ENCODE measurements around the gene DNAAF3. TPM values are rescaled to one million over a fixed set of nuclear protein-coding genes. Genes with fewer than 3 reads are reported as not detected.
A peak's percentile ranks its signal among the peaks of the same experiment; 100 is the strongest.

The DNAAF3 gene
- total RNA-seq, 2 donors from 2014 or later, result 0.55 to 16.1 TPM

DNA sequence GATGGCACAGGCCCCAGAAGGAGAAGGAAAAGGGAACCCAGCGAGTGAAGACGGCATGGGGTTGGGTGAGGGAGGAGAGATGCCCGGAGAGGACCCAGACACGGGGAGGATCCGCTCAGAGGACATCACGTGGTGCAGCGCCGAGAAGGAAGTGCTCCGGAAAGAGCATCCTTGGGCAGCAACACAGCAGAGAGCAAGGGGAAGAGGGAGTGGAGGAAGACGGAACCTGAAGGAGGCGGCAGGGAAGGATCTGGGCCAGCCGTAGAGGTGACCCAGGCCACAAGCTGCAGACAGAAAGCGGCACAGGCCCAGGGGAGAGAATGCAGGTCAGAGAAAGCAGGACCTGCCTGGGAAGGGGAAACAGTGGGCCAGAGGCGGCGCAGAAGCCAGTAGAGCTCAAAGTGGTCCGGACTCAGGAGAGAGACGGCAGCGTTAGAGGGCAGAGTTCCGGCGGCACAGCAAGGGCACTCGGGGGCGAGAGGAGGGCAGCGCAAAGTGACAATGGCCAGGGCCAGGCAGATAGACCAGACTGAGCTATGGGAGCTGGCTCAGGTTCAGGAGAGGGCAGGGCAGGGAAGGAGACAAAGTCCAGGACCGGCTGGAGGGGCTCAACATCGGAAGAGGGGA, 50.1 kb downstream of the DNAAF3 start:
- H3K9me3 ChIP-seq, result no peaks in the 10 kb centered on the region
- peak; percentile 69 for TF ChIP-seq POLR2AphosphoS5 (IDR thresholded peaks at IDR 0.05)
- TF ChIP-seq, protein P1, sequence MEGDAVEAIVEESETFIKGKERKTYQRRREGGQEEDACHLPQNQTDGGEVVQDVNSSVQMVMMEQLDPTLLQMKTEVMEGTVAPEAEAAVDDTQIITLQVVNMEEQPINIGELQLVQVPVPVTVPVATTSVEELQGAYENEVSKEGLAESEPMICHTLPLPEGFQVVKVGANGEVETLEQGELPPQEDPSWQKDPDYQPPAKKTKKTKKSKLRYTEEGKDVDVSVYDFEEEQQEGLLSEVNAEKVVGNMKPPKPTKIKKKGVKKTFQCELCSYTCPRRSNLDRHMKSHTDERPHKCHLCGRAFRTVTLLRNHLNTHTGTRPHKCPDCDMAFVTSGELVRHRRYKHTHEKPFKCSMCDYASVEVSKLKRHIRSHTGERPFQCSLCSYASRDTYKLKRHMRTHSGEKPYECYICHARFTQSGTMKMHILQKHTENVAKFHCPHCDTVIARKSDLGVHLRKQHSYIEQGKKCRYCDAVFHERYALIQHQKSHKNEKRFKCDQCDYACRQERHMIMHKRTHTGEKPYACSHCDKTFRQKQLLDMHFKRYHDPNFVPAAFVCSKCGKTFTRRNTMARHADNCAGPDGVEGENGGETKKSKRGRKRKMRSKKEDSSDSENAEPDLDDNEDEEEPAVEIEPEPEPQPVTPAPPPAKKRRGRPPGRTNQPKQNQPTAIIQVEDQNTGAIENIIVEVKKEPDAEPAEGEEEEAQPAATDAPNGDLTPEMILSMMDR (IDR thresholded peaks at IDR 0.05), result no peak
- no peak for TF ChIP-seq POLR2A (IDR thresholded peaks at IDR 0.05)
- under 1% methylated on average over 25 of the region's 25 CpGs for WGBS
- peaks cover 13% of the 10 kb centered on the region for H3K4me1 ChIP-seq (replicated peaks)
- DNase-seq (ENCODE audit: low spot score), result peak; percentile 40
- intact Hi-C loops (cut with DNase I), result loop anchor here (5.0 to 10.0 kb wide), 3 partner anchors 291 to 538 kb away; partner anchors contain the start of genes U2AF2, UBE2S, ZNF524 and ZNF865
- H3K36me3 ChIP-seq, result no peaks in the 10 kb centered on the region
- peak overlapping the region; percentile 61 to 69 for H3K4me3 ChIP-seq
- peak overlapping the region; percentile 72 to 78 for H3K27ac ChIP-seq
- H3K27me3 ChIP-seq (replicated peaks; ENCODE audit: insufficient read depth), result no peaks in the 10 kb centered on the region

DNA sequence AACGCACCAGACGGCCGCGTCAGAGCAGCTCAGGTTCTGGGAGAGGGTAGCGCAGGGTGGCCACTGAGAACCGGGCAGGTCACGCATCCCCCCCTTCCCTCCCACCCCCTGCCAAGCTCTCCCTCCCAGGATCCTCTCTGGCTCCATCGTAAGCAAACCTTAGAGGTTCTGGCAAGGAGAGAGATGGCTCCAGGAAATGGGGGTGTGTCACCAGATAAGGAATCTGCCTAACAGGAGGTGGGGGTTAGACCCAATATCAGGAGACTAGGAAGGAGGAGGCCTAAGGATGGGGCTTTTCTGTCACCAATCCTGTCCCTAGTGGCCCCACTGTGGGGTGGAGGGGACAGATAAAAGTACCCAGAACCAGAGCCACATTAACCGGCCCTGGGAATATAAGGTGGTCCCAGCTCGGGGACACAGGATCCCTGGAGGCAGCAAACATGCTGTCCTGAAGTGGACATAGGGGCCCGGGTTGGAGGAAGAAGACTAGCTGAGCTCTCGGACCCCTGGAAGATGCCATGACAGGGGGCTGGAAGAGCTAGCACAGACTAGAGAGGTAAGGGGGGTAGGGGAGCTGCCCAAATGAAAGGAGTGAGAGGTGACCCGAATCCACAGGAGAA, 50.9 kb downstream of the DNAAF3 start:
- DNase-seq (ENCODE audit: low spot score), result no peak
- peak overlapping the region; percentile 72 to 78 for H3K27ac ChIP-seq
- peak overlapping the region; percentile 61 to 69 for H3K4me3 ChIP-seq
- WGBS, result 63% methylated on average over 13 of the region's 13 CpGs
- TF ChIP-seq POLR2AphosphoS5 (IDR thresholded peaks at IDR 0.05) (no peak), POLR2A (IDR thresholded peaks at IDR 0.05) (no peak)
- TF ChIP-seq, protein P1 (IDR thresholded peaks at IDR 0.05), result no peak
- H3K9me3 ChIP-seq, result no peaks in the 10 kb centered on the region
- no peaks in the 10 kb centered on the region for H3K27me3 ChIP-seq (replicated peaks; ENCODE audit: insufficient read depth)
- intact Hi-C loops (cut with DNase I), result loop anchor here (5.0 to 10.0 kb wide), 3 partner anchors 292 to 539 kb away; partner anchors contain the start of genes U2AF2, UBE2S, ZNF524 and ZNF865
- peaks cover 13% of the 10 kb centered on the region for H3K4me1 ChIP-seq (replicated peaks)
- no peaks in the 10 kb centered on the region for H3K36me3 ChIP-seq

DNA sequence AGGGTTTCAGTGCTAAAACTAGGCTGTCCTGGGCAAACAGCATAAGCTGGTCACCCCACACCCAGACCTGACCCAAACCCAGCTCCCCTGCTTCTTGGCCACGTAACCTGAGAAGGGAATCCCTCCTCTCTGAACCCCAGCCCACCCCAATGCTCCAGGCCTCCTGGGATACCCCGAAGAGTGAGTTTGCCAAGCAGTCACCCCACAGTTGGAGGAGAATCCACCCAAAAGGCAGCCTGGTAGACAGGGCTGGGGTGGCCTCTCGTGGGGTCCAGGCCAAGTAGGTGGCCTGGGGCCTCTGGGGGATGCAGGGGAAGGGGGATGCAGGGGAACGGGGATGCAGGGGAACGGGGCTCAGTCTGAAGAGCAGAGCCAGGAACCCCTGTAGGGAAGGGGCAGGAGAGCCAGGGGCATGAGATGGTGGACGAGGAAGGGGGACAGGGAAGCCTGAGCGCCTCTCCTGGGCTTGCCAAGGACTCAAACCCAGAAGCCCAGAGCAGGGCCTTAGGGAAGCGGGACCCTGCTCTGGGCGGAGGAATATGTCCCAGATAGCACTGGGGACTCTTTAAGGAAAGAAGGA, 51.8 kb downstream of the DNAAF3 start:
- Histone ChIP-seq H3K4me1 (replicated peaks) (peaks cover 13% of the 10 kb centered on the region), H3K27me3 (replicated peaks; ENCODE audit: insufficient read depth) (no peaks in the 10 kb centered on the region), H3K4me3 (no peak overlapping the region), H3K27ac (peak overlapping the region; percentile 77 to 78), H3K36me3 (no peaks in the 10 kb centered on the region), H3K9me3 (no peaks in the 10 kb centered on the region)
- TF ChIP-seq POLR2AphosphoS5 (IDR thresholded peaks at IDR 0.05) (no peak), POLR2A (IDR thresholded peaks at IDR 0.05) (no peak)
- TF ChIP-seq, protein P1 (IDR thresholded peaks at IDR 0.05), result no peak
- DNase-seq (ENCODE audit: low spot score), result no peak
- intact Hi-C loops (cut with DNase I), result loop anchor here (5.0 to 10.0 kb wide), 3 partner anchors 293 to 540 kb away; partner anchors contain the start of genes U2AF2, UBE2S, ZNF524 and ZNF865
- WGBS, result 84% methylated on average over 9 of the region's 9 CpGs

DNA sequence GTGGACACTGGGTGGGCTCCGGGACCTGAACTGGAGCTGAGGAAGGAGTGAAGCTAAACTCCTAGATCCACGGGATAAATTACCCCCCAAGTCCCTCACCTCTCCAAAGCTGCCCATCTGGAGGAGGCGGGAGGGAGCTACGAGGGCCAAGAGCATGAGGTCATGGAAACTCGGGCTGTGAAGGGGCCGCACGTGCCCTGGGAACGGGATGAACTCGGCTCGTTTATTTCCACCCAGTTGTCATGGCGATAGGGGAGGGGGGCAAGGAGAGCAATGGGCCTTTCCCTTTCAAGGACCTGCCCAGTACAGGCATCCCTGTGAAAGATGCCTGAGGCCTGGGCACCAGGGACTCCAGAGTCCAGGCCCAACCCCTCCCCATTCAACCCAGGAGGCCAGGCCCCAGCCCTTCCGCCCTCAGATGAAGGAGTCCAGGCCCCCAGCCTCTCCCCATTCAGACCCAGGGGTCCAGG, 52.8 kb downstream of the DNAAF3 start:
- H3K4me1 ChIP-seq (replicated peaks), result peaks cover 13% of the 10 kb centered on the region
- peak; percentile 74 for TF ChIP-seq POLR2AphosphoS5 (IDR thresholded peaks at IDR 0.05)
- TF ChIP-seq, protein P1 (IDR thresholded peaks at IDR 0.05), result no peak
- no peaks in the 10 kb centered on the region for H3K36me3 ChIP-seq
- DNase-seq (ENCODE audit: low spot score), result peak; percentile 37
- H3K4me3 ChIP-seq, result no peak overlapping the region
- H3K9me3 ChIP-seq, result no peaks in the 10 kb centered on the region
- no peaks in the 10 kb centered on the region for H3K27me3 ChIP-seq (replicated peaks; ENCODE audit: insufficient read depth)
- H3K27ac ChIP-seq, result peak overlapping the region; percentile 77 to 78
- intact Hi-C loops (cut with DNase I), result loop anchor here (10.0 kb wide), 2 partner anchors 491 to 541 kb away; partner anchors contain the start of genes U2AF2, ZNF524 and ZNF865
- 38% methylated on average over 10 of the region's 12 CpGs for WGBS

Data from prostate gland (tissue), 2 donors.